Renal cortical epithelial cell (primary cell): ENCODE data around the gene MPHOSPH9. TPM values are rescaled to one million over a fixed set of nuclear protein-coding genes. Genes with fewer than 3 reads are reported as not detected.

ENCODE experiments used
- DNase-seq: peaks from one replicate; pipeline ENCODE4 v3.0.0-alpha.2; 2011; ENCODE audit warnings: low read depth
- total RNA-seq: library from RNA; depleted of rRNA; stranded (reverse); fragments of >200 nt; gene quantifications from 2 replicates; pipeline ENCODE4 v1.2.3, GENCODE V29; 2014

The MPHOSPH9 gene
- 39.4 and 64.2 TPM in 2 replicates for total RNA-seq

GRCh38 chr12:123232807-123233504 is at the start of gene MPHOSPH9, which contains the start of gene MTRFR:
TSS of gene MPHOSPH9 (minus strand) at chr12:123233141. CDS start at chr12:123230364, 2,777 bp downstream.
TSS of gene MTRFR (plus strand) at chr12:123233436. CDS start at chr12:123253675, 20,239 bp downstream.
- DNase-seq: peak; percentile 98

GRCh38 chr12:123282111-123282510 is 49.2 kb upstream of the MPHOSPH9 start:
- no peak for DNase-seq

GRCh38 chr12:123280971-123281370 is 48.0 kb upstream of the MPHOSPH9 start:
- DNase-seq: no peak

- no peak for DNase-seq
Measured at GRCh38 chr12:123278101-123278627, 45.2 kb upstream of the MPHOSPH9 start.

GRCh38 chr12:123273166-123273565 is 40.2 kb upstream of the MPHOSPH9 start:
- DNase-seq: no peak

GRCh38 chr12:123271001-123271668 is 38.2 kb upstream of the MPHOSPH9 start:
- no peak for DNase-seq

- DNase-seq: peak; percentile 7
Measured at GRCh38 chr12:123270214-123271000, 37.5 kb upstream of the MPHOSPH9 start.

- no peak for DNase-seq
Measured at GRCh38 chr12:123269896-123270213, 36.9 kb upstream of the MPHOSPH9 start.

GRCh38 chr12:123269395-123269892 is 36.5 kb upstream of the MPHOSPH9 start:
- DNase-seq: no peak

- DNase-seq: no peak
Measured at GRCh38 chr12:123268850-123269249, 35.9 kb upstream of the MPHOSPH9 start.

- DNase-seq: no peak
Measured at GRCh38 chr12:123267991-123268843, 35.3 kb upstream of the MPHOSPH9 start.

GRCh38 chr12:123267335-123267920 is 34.5 kb upstream of the MPHOSPH9 start:
- no peak for DNase-seq

- DNase-seq: no peak
Measured at GRCh38 chr12:123266679-123267277, 33.8 kb upstream of the MPHOSPH9 start.

GRCh38 chr12:123265851-123266678 is 33.1 kb upstream of the MPHOSPH9 start:
- DNase-seq: no peak

- no peak for DNase-seq
Measured at GRCh38 chr12:123264642-123265041, 31.7 kb upstream of the MPHOSPH9 start.

- no peak for DNase-seq
Measured at GRCh38 chr12:123263196-123263817, 30.4 kb upstream of the MPHOSPH9 start.

GRCh38 chr12:123261196-123261595 is 28.3 kb upstream of the MPHOSPH9 start:
- no peak for DNase-seq

- DNase-seq: no peak
Measured at GRCh38 chr12:123260081-123260480, 27.1 kb upstream of the MPHOSPH9 start.

GRCh38 chr12:123258593-123258992 is 25.7 kb upstream of the MPHOSPH9 start:
- DNase-seq: no peak
